ENCODE data around the gene KCNN1. TPM values are rescaled to one million over a fixed set of nuclear protein-coding genes. Genes with fewer than 3 reads are reported as not detected.
"Not testable (repeated sequence)": the region's sequence is repeated elsewhere in the genome, so short reads cannot be mapped to it uniquely, and the experiment has no call there.

Gene KCNN1
- total RNA-seq, 2 donors from 2014 or later: 1.7 to 1.8 TPM

DNA sequence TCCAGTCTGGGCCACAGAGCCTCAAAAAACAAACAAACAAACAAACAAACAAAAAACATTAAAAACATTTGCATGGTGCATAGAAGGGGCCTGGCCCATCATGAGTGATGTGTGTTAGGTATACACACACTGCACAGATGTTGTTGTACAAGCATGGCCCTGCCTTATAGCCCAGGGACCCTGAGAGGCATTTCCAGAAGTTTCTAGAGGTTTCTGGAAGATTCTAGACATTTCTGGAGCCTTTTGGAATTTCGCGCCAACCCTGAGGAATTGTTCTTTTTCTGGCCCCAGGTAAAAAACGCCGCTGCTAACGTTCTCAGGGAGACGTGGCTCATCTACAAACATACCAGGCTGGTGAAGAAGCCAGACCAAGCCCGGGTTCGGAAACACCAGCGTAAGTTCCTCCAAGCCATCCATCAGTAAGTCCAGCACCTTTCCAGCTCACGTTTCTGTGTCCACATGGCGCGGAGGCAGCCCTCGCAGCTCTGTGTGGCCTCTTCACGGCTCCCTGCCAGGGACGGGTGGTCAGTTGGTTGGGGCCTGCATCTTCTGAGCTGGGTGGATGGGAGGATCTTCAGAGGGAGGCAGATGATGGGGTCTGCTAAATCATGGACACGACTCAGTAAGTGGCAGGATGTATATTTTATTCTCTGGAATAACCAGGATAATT lies 22.7 kb downstream of the KCNN1 start:
- DNase-seq: no peak
- intact Hi-C loops (cut with DNase I): loop anchor here in 1 of 2 donors (5.0 kb wide), 1 partner anchor 67 kb away; no protein-coding TSS in a partner anchor
- no peak for ATAC-seq

GRCh38 chr19:17993076-17993813 lies 26.3 kb downstream of the KCNN1 start:
- no peak for DNase-seq
- no peak for ATAC-seq
- intact Hi-C loops (cut with DNase I): no loop called here

GRCh38 chr19:17996826-17997316 lies 30.0 kb downstream of the KCNN1 start:
- intact Hi-C loops (cut with DNase I): loop anchor here (1.0 to 5.0 kb wide), 3 partner anchors 59 to 125 kb away; partner anchors contain the start of gene SLC5A5 (in 1 of the 2)
- peak; percentile 75 to 78 for ATAC-seq
- DNase-seq: peak; percentile 88

GRCh38 chr19:17997969-17998826 lies 31.3 kb downstream of the KCNN1 start:
- ATAC-seq (peak in 1 of 2 donors; percentile 8), DNase-seq (no peak)
- intact Hi-C loops (cut with DNase I): loop anchor here (1.0 to 5.0 kb wide), 3 partner anchors 60 to 126 kb away; partner anchors contain the start of gene SLC5A5 (in 1 of the 2)

DNA sequence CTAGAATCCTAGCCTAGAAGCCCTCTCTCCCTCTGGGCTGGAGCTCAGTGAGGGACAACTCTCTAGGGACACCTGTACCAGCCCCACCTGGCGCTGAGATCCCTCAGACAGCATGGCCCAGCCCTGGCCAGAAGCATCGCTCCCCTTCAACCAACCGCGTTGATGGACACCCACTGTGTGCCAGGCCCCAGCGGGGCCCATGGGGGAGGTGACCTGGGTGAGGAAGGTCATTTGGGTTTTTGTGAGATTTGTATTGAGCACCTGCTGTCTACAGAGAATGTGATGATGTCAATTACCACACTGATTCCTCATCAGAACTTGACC lies 31.9 kb downstream of the KCNN1 start:
- ATAC-seq: no peak
- DNase-seq: no peak
- intact Hi-C loops (cut with DNase I): loop anchor here (5.0 kb wide), 2 partner anchors 61 to 126 kb away; partner anchors contain the start of gene SLC5A5 (in 1 of the 2)

DNA sequence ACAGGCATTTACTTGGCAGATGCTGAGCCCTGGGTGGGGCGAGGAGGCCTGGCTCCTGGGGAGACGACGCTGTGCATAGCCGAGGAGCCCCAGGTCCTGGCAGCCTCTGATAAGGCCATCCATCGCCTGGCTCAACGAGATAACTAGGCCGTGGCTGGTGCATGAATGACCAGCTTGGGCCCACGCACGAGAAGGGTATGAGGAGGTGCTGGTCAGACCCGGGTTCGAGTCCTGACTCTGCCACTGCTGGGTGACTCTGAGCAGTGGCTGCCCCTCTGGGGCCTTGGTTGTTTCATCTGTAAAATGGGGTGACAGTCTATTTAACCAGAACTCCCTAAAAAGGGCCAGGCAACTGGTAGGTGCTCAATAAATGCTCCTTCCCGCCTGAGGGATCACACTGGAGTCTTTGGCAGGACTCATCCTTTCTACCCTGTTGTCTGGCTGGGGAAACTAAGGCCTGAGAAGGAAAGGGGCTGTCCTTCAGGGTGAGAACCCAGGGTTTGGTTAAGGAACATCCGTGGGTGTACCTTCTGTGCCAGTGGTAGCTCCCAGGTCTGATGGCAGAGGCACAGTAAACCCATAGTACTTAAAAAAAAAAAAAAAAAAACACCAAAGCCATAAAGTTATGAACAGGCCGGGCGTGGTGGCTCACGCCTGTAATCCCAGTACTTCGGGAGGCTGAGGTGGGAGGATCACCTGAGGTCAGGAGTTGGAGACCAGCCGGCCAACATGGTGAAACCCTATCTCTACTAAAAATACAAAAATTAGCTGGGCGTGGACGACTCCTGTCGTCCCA lies 33.0 kb downstream of the KCNN1 start:
- no peak for DNase-seq
- no peak for ATAC-seq
- intact Hi-C loops (cut with DNase I): loop anchor here (5.0 kb wide), 2 partner anchors 63 to 128 kb away; partner anchors contain the start of gene SLC5A5 (in 1 of the 2)

GRCh38 chr19:18000480-18000914 lies 33.6 kb downstream of the KCNN1 start:
- intact Hi-C loops (cut with DNase I): no loop called here
- ATAC-seq (peak in 1 of 2 donors; percentile 2), DNase-seq (no peak)

DNA sequence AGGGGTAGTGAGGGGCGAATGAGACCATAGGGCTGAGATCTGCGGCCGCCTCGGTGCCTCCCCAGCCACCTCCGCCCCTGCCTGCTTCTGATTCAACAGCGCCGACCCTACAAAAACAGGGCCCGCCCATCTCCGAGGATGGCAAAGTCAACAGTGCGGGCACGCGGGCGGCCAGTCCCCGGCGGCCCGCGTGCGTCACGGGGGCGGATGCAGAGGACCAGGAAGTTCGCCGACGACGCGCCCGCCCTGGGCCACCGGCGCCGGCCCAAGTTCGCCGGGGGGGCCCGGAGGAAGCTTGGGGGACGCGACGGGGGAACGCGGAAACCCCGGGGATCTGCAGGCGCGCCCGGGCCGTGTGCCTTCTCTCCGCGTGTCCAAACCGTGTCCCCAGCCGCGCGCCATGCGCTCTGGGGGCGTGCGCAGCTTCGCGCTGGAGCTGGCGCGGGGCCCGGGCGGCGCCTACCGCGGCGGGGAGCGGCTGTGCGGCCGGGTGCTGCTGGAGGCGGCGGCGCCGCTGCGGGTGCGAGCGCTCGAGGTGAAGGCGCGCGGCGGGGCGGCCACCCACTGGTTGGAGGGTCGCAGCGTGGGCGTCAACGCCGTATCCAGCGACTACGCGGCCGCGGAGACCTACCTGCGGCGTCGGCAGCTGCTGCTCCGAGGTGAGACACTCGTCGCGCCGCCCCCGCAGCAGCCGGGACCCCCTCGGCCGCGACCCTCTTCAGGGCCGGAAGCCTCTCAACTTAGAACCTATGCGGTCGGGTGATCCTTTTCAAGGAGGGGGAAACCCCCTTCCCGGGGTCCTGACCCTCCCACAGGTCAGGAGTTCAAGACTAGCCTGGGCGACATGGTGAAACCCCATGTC lies 34.2 kb downstream of the KCNN1 start:
- peak; percentile 84 to 87 for ATAC-seq
- intact Hi-C loops (cut with DNase I): no loop called here

DNA sequence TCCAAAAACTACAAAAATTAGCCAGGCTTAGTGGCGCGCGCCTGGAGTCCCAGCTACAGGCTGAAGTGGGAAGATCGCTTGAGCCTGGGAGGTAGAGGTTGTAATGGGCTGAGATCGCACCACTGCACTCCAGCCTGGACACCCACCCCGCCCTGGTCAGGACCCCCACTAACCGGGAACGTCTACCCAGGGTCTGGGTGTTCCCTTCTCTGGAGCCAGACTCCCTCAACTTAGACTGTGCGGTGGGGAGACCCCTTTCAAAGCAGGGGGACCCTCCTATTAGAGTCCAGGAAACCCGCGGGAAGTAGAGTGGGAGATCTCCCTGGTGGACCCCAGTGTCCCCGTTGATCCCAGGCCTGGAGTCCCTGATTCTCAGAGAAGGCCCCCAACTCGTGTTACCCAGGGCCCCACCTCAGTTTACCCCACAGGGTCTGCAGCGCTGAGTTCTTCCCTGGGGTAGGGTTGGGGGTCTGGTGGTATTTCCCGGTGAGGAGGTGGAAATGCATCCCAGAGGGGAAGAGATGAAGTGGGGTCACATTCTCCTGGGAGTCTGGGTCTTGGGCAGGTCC lies 35.0 kb downstream of the KCNN1 start:
- peak in 1 of 2 donors; percentile 4 for ATAC-seq
- intact Hi-C loops (cut with DNase I): no loop called here
- DNase-seq: no peak

More for the DNA sequence above, 34.2 kb downstream of the KCNN1 start:
- peak; percentile 96 for DNase-seq

- intact Hi-C loops (cut with DNase I): no loop called here
- ATAC-seq: no peak
- no peak for DNase-seq
These were observed 35.5 kb downstream of the KCNN1 start for GRCh38 chr19:18002347-18002850.

DNA sequence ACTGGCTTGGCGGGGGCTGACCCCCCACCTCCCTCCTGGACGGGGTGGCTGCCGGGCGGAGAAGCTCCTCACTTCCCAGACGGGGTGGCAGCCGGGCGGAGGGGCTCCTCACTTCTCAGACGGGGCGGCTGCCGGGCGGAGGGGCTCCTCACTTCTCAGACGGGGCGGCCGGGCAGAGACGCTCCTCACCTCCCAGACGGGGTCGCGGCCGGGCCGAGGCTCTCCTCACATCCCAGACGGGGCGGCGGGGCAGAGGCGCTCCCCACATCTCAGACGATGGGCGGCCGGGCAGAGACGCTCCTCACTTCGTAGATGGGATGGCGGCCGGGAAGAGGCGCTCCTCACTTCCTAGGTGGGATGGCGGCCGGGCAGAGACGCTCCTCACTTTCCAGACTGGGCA lies 38.8 kb downstream of the KCNN1 start:
- not testable (repeated sequence) for DNase-seq, ATAC-seq
- intact Hi-C loops (cut with DNase I): loop anchor here in 1 of 2 donors (2.0 kb wide), 1 partner anchor 53 kb away; no protein-coding TSS in a partner anchor

GRCh38 chr19:18007044-18007916 lies 40.4 kb downstream of the KCNN1 start:
- intact Hi-C loops (cut with DNase I): loop anchor here (1.0 to 2.0 kb wide), 2 partner anchors 51 to 52 kb away; no protein-coding TSS in a partner anchor
- peak; percentile 87 for DNase-seq
- peak; percentile 86 to 87 for ATAC-seq

GRCh38 chr19:18007917-18008673 lies 41.2 kb downstream of the KCNN1 start, which contains the start of gene ARRDC2:
Gene ARRDC2 (plus strand): TSS chr19:18008170. CDS start chr19:18008311, 141 bp downstream.
- peak; percentile 95 for DNase-seq
- intact Hi-C loops (cut with DNase I): loop anchor here (1.0 to 2.0 kb wide), 2 partner anchors 50 to 51 kb away; no protein-coding TSS in a partner anchor
- peak; percentile 95 for ATAC-seq

GRCh38 chr19:18008814-18009213 lies 41.9 kb downstream of the KCNN1 start:
- no peak for DNase-seq
- no peak for ATAC-seq
- intact Hi-C loops (cut with DNase I): no loop called here

All from left cardiac atrium (tissue), 4 donors.